Hematopoietic multipotent progenitor cell treated with erythropoietin and hydrocortisone succinate and interleukin-3 and kit ligand, for 17 days (in vitro differentiated cells): ENCODE measurements around the gene SMG9.

ENCODE experiments used
- DNase-seq: peaks from one replicate; pipeline ENCODE4 v3.0.0-alpha.2; 2015; ENCODE audit warnings: low spot score

SMG9 gene

DNA sequence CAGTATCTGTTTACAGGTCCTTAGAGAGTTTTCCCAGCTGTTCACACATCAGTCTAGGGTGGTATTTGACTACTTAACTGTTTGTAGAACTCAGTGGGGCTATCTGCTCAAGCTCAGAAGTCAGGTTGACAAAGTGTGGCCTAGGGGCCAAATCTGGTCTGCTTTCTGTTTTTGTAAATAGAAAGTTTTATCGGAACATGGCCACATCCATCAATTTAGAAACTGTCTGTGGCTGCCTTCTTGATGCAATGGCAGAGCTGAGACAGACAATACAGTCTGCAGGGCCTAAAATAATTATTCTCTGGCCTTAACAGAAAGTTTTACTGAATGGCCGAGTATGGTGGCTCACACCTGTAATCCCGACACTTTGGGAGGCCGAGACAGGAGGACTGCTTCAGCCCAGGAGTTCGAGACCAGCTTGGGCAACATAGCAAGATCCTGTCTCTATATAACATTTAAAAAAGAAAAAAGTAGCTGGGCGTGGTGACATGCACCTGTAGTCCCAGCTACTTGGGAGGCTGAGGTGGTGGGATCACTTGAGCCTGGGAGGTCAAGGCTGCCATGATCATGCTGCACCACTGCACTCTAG is 2.4 kb downstream of the SMG9 start:
- DNase-seq, result no peak

DNA sequence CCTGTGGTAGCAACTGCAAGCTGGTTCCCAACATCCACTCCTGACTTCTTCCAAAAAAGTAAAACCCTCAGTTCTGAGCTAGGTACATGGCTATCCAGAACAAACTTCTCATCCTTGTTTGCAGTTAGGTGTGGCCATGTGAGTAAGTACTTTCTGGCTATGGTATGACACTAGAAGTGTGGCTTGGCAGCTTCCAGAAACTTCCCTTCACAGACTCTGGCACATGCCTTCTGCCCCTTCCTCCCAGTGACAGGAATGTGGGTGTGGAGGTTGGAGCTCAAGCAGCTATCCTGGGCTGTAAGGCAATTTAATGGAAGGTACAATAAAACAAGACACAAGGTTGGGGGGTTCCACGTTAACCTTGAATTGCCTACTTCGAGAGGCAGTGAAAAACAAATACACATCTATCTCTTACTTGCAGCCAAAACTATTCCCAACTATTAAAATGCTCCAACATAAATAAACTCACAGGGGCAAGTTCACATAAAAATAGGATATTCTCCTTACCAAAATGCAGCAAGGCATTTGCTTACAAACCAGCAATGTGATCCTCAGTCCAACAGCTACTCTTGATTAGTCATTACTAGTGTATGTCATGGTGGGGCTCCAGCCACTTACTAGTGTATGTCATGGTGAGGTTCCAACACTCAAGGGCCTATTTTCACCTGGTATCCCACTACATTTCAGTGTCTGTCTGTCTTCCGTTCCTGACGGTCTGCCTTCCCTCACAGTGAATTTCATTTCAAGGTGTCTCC is 3.1 kb downstream of the SMG9 start:
- DNase-seq, result no peak

DNA sequence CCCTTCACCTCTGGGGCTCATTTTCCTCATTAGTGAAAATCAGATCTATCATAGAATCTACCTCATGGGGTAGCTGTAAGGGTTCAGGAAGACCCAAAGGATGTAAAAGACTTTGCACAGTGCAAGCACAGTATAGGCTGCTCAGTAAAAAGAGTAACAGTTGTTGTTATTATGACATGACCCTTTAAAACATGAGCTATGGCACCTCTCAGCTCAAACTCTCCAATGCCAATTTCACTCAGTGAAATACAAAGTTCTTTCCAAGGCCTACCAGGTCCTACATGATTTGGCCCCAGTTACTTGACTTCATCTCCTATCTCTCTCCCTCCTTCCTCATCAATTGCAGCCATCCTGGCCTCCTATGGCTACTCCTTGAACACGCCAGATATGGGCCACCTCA is 4.9 kb downstream of the SMG9 start:
- DNase-seq, result no peak

DNA sequence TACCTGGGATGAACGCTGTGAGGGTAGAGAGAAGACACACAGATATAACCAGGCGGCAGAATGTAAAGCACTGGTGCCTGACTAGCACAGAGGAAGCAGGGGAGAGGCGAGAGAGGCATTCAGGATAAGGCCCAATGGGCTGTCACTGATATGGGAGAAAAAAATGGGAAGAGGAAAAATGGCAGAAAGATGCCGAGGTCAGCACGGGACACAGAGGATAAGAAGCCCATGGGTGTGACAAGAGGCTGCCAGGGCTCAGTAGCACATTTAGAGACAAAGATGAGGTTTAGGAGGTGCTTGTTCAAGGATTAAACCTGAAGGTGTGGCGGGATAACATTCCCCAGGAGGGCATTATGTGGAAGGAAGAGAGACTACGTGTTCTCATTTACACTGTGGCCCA is 5.6 kb downstream of the SMG9 start:
- DNase-seq, result no peak

DNA sequence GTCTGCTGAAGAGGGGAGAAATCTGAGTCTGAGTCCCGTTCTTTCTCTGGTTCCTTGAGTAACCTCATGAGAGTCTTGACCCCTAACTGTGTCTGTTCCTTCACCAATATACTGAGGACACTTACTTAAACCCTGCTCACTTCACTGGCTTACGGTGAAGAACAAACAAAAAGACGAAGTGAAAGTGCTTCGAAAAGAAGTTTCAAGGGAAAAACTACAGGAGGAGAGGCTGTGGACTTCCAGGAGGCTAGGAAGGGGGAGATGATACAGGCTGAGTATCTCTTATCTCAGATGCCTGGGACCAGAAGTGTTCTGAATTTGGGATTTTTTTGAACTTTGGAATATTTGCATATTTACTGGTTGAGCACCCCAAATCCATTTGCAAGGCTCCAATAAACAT is 6.1 kb downstream of the SMG9 start:
- no peak for DNase-seq

DNA sequence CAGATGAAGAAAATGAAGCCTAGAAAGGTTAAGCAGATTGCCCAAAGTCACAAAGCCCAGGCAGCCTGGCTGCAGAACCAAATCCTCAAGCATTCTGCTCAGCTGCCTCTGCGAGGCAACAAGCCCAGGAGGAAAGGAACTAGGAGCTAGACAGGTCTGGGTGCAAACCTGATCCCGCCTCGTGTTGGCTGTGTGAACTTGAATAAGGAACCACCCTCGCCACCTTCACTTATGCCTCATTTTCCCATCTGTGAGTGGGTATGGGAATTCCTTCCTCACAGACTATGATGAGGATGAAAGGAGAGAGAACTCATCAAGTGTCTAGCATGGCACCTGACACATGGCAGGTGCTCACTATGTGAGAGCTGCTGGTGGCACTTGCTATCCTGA is 6.6 kb downstream of the SMG9 start:
- DNase-seq, result no peak

DNA sequence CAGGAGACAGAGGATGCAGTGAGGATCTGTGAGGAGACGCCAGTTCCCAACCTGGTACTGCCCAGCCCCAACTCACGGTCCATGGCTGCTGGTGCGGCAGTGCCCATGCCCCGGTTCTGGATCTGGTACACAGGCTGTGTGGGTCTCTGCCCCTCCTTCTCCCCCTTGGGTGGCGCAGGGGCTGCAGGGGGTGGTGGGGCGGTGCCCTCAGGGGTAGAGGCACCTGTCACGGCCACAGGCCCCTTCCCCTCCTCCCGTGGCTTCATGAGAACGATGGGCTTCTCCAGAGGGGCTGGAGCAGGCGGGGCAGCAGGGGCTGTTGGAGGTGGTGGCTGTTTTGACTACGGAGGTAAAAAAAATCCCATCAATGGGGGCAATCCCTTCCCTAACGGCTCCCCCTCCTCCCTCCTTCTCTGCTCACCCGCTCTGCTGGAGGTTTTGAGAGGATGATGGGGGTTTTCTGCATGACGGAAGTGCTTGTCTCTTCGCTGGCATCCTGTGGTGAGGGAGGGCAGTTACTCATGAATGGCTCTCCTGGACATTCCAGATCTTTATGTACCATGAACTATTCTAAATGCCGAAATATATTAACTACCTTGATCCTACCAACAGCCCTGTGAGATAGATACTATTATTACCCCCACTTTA is 7.1 kb downstream of the SMG9 start:
- no peak for DNase-seq

DNA sequence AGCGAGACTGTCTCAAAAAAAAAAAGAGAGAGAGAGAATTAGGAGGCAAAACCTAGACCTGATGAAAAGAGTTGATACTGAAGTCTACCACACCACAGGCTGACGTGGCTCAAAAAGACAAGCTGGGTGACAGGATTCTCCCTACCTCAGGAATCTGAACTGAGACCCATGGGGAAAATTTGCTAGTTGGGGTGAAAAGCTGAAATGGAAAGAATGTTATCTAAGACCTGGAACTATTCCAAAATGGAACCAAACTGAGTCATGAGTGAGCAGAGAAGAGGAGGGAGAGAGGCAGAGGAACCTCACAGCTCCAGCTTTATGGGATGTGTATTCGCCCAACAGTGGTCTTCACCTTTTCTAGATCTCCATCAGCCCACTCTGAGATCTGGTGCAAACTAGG is 11.7 kb downstream of the SMG9 start:
- peak; percentile 64 for DNase-seq

DNA sequence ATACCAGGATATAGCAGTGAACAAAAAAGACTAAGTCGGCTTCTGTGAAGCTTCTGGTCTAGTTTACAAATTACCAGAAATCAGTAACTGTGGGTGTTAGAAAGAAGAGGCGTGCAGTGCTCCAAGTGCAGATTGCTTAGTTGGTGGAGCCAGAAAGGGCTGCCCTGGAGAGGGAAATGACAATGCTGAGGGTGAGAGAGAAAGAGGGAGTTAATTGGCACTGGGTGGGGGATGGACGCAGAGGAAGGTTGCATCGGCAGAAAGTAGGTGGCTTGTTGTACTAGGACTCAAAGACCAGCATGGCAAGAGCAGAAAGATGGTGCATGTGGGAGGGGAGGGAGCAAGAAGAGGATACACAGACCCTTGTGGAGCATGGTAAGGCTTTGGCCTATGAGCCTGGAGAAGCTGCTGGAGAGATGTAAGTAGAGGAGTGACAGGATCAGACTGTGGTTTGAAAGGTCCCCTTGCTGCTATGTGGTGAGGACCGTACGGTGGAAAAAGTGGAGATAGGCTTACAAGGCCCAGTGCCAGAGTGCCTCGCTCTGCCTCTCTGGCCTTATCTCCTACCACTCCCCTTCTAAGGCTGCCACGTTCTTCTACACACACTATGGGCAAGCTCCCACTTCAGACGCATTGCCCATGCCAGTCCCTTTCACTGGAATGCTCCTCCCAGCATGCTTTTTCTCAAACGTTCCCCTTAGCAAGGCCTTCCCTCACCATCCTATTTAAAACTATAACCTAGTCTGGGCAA is 13.5 kb downstream of the SMG9 start:
- DNase-seq, result peak; percentile 66

DNA sequence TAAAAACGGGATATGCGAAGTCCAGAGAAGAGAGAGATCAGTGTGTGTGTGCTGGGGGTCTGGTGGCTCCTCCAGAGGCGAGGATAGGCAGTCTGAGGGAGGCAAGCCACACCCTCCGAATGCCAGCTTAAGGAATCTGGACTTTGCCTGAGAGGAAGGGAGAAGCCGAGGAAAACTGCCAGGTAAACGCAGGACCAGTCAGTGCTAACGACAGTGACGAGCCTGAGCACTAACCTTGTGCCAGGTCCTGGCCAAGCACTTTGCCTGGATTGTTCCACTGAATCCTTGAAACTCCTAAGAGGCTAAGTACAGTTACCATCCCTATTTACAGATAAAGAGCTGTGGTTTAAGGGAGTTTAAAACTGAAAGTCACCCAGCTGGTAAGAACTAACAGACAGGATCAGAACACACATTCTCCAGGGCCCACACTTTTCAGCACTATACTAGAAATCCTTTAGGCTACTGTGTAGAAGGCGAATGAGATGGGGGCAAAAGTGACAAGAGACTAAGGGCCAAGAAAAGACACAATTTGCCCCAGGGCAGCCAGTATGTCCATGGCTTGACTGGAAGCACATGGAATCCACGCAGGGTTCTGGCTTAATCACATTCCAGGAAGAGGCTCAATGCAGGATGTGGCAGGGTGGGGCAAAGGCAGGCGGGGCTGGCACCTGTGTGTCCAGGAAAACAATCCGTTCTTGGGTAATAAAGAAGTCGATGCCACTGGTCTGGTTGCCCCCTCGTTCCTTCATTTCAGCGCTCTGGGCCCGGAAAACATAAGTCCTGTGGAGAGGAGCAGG is 15.1 kb downstream of the SMG9 start:
- DNase-seq, result no peak

DNA sequence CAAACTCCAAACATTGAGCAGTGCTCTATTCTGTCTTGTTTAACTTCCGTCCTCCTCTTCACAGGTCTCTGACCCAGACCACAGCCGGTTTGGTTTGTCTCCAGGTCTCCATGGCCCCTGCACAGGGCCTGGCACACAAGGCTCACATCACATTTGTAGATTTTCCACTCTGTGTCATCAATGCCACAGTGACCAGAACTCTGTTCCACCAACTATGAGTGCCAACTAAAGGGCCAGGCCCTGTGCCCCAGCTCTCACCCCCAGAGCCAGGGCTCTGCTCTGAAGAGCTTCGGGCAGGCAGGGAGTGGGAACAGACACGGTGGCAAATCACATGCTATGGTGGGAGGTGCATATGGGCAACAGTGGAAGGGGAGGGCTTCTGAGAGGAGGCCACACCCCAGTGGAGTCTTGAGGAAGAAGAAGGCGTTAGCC is 16.0 kb downstream of the SMG9 start:
- DNase-seq, result no peak

DNA sequence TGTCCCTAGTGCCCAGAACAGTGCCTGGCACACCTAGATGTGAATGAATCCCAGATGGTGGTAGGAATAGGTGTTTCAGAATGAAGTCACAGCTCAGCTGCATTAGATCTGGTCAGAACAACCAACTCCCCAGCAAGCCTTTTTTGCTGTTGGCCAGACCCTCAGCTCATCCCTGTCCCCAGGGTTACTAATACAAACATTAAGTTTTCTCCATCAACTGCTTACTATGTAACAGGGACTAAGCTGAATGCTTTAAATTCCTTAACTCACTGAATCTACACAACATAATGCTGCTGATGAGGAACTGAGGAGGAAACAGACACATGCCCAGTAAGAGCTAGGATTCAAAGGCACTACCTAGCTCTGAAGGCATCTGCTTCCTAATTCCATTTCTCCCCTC is 18.8 kb downstream of the SMG9 start:
- DNase-seq, result no peak

DNA sequence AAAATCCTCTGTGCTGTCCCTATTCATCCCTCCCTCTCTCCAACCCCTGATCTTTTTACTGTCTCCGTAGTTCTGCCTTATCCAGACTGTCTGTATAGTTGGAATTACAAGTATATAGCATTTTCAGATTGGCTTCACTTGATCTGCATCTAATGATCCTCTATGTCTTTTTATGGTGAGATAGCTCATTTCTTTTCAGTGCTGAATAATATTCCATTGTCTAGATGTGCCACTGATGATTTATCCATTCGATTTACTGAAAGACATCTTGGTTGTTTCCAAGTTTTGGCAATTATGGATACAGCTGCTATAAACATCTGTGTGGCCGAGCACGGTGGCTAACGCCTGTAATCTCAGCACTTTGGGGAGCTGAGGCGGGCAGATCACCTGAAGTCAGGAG is 19.7 kb downstream of the SMG9 start:
- no peak for DNase-seq

DNA sequence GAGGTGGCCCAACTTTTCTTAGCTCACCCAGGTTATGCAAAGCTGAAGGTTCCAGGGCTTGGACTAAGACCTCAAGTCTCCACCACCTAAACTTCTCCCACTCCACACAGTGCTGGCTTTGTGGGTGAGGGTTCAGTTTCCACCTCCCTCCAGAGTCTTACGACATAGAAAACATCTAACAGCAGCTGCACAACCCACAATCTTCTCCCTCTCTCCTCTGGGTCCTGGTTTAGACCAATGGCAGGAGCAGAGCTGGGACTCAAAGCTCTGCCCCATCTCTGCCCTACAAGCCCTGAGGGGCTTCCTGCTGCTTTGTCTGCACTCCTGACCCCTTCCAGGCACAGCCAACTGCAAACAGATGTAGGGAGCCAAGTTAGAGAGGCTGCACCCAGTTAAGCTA is 22.9 kb downstream of the SMG9 start:
- DNase-seq, result no peak

DNA sequence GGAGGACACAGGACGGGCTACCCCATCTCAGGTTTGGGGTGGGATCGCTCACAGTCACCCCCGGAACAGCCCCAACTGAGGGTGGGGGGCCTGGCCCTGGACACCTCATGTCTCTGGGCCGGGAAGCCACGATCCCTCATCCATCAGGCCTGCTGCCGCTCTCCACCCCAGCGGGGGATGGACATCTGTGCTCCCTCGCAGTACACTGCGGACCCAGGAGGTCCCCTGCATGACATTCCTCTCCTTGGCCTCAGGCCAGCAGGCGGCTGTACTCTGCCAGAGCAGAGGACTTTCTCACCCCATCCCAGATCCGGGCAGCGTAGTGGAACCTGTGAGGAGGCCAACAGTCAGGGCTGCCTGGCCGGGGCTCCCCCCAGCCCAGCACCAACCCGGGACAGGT is 23.4 kb downstream of the SMG9 start:
- no peak for DNase-seq

DNA sequence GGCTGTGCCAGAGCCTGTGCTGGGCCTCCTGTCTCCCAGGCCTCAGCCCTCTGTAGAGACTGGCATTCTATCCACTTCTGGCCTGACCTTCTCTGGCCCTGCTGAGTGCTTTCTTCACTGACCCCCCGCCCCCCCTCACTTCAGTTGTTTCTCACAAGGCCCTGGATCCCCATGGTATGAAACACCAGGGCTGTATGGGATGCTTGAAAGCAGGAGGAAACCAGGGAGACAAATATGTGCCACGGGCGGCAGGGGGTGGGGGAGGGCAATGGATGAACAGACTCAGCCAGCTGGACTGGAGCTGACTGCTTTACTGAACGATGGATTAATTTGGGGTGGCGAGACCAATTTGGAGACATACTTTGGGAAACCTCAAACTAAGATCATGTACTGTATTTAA is 24.8 kb downstream of the SMG9 start:
- no peak for DNase-seq

DNA sequence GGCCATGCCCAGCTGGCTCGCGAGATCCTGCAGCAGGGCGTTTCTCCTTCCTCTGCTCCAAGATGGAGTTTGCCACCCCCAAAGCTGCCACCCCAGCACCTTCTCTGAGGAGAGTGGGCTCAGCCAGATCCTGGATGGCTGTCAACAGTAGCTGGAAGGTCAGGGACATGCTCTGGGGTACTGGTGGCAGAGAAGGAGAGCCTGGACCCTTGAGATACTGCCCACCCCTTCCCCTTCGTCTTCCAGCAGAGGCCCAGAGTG is 27.2 kb downstream of the SMG9 start:
- DNase-seq, result no peak

DNA sequence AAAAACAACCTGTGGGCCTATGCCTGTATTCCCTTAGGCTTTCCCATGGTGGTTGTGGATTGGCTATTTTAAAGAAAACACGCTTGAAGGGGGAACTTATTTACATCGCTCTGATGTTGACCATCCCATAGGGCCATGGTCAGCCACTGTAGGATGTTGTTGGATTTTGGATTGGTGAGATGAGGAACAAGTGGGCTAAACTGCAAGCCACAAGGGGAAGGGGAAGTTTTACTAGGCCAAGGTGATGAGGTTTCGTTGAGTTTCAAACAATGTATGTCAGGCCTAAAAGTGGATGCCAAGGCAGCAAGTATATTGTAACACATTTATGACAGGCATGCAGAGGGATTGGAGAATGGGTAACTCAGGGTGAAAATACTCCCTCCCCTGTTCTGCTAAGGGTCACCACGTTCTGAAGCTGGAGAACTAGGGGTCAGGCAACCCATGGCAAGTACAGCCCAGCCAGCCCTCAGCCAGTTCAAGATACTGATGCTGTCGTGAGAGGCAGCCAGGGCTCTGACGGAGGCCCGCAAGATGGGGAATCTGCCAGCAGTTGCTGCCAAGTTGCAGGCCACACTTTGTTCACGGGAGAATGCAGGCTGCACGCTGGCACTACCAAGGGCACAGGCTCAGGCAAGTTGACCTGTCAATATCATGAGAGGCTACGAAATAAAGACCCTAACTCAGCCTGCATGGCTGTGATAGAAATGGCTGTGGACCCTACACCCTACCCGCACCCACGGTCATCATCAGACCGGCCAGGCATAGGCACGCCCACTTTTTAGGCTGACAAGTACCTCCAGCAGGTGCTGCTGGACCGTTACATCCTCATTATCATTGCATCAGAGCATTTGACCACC is 27.8 kb downstream of the SMG9 start:
- DNase-seq, result no peak

DNA sequence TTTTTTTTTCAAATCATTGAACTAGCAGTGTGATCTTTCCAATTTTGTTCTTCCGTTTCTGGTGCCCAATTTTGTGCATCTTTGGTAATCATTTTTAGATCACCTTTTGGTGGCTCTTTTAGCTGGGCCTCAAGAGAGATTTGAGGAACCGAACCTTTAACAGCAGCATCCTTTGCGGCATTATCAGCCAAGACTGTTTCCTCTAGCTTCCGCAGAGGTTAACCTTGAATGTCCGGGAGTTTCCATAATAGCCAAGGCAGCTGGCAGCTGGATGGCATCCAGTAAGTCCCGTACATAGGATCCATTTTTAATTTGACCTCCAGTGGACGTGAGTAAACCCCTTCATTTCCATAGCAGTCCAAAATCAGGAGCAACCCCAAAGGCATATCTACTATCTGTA is 29.3 kb downstream of the SMG9 start:
- no peak for DNase-seq

DNA sequence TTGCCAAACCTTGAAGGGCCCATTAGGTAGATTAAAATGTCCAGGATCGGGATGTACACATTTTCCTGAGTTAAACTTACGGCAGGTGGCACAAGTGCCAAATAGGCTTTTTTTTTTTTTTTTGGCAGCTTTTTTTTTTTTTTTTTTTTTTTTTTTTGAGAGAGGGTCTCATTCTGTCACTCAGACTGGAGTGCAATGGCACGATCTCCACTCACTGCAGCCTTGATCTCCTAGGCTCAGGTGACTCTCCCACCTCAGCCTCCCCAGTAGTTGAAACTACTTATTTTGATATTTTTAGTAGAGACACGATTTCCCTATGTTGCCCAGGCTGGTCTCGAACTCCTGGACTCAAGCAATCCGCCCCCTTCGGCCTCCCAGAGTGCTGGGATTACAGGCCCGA is 29.9 kb downstream of the SMG9 start:
- no peak for DNase-seq

DNA sequence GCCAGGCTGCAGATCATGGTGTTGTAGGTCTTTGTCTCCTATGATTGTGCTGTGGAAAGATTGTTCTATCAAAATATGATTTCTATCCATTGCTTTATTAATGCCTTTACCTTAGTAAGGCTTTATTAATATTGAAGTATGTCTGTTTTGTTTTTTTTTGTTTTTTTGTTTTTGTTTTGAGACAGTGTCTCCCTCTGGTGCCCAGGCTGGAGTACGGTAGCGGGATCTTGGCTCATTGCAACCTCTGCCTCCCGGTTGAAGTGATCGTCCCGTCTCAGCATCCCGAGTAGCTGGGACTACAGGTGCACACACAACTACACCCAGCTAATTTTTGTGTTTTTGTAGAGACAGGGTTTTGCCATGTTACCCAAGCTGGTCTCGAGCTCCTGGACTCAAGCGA is 31.2 kb downstream of the SMG9 start:
- no peak for DNase-seq
